Keratinocyte (primary cell): ENCODE measurements around the gene GAB1.

ENCODE experiments used
- EZH2 ChIP-seq: IDR thresholded peaks from one replicate; pipeline ENCODE4 v1.6.1; 2012; ENCODE audit warnings: inconsistent platforms, mild to moderate bottlenecking, low read length, moderate library complexity
- TF ChIP-seq, protein P1 (sequence below), 3 experiments: IDR thresholded peaks in 1 of 3; conservative IDR thresholded peaks in 1 of 3; optimal IDR thresholded peaks in 1 of 3; 2 replicates in 2 of 3; 3 replicates in 1 of 3; pipeline versions ENCODE3 to v1.5.1; 2011; ENCODE audit warnings: low read length in 3 of 3, mild to moderate bottlenecking in 3 of 3, moderate library complexity in 2 of 3, control low read depth in 1 of 3, inconsistent platforms in 1 of 3; ENCODE audit not compliant: insufficient read depth in 2 of 3; ENCODE audit errors: extremely low read depth in 1 of 3

DNA sequence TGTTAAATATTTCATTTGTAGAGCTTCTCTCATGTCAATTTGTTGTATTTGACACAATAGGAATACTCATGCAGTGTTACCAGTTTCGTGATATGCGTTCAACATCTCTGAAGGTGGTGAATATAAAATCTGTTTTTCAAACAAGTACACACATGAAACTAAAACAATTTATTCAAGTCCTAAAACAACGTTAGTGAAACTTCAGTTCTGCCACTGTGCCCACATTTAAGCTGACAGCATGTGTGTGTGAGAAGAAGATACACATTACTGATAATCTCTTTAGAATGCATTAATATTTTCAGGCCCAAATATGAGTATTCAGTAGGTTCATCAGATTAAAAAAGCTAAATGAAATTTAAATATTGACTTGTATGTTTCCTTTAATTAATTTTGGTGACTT is 21.7 kb downstream of the GAB1 start:
- TF ChIP-seq, protein P1, sequence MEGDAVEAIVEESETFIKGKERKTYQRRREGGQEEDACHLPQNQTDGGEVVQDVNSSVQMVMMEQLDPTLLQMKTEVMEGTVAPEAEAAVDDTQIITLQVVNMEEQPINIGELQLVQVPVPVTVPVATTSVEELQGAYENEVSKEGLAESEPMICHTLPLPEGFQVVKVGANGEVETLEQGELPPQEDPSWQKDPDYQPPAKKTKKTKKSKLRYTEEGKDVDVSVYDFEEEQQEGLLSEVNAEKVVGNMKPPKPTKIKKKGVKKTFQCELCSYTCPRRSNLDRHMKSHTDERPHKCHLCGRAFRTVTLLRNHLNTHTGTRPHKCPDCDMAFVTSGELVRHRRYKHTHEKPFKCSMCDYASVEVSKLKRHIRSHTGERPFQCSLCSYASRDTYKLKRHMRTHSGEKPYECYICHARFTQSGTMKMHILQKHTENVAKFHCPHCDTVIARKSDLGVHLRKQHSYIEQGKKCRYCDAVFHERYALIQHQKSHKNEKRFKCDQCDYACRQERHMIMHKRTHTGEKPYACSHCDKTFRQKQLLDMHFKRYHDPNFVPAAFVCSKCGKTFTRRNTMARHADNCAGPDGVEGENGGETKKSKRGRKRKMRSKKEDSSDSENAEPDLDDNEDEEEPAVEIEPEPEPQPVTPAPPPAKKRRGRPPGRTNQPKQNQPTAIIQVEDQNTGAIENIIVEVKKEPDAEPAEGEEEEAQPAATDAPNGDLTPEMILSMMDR (optimal IDR thresholded peaks at IDR 0.05 in 1 of 3, IDR thresholded peaks at IDR 0.05 in 1 of 3, conservative IDR thresholded peaks at IDR 0.05 in 1 of 3; ENCODE audit: extremely low read depth in 1 of 3, insufficient read depth in 2 of 3, low read length in 3 of 3) = no peak
- TF ChIP-seq EZH2 = no peak
